ENCODE results near the gene SLC13A2.

Gene SLC13A2

DNA sequence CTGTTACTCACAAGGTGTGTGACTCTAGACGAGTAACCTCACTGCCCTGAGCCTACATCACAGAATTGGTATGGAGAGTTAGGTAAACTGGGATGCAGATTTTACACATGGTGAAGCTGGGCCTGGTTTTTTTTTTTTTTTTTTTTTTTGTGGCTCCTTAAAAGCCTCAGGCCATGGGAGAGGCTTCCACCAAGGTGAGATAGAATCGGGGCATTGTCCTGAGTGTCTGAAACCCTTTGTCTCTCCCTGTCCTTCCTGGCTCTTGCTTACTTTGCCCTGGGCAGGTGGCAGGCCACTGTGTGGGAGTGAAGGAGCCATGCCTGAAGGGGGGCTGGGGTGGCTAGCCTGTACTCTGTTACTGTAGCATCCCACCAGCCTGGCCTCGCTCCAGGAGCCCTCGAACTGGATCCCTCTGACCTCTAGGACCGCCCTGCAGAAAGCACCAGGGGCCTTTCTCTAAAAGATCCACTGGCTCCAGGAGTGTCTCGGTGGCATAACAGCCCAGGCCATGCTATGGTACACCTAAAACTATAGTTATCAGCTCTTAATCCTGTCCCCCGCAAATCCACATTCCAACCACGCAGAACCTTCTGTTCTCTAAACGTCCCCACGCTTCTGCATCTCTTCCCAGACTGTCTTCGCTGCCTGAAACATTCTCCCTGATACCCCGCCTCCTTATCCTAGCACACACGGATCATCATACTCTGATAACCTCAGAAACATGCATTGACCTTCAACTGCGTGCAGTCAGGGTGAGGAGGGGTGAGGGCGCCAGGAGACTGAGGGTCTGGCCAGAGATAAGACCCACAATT is 1.7 kb upstream of the SLC13A2 start:
- DNase-seq = no peak

DNA sequence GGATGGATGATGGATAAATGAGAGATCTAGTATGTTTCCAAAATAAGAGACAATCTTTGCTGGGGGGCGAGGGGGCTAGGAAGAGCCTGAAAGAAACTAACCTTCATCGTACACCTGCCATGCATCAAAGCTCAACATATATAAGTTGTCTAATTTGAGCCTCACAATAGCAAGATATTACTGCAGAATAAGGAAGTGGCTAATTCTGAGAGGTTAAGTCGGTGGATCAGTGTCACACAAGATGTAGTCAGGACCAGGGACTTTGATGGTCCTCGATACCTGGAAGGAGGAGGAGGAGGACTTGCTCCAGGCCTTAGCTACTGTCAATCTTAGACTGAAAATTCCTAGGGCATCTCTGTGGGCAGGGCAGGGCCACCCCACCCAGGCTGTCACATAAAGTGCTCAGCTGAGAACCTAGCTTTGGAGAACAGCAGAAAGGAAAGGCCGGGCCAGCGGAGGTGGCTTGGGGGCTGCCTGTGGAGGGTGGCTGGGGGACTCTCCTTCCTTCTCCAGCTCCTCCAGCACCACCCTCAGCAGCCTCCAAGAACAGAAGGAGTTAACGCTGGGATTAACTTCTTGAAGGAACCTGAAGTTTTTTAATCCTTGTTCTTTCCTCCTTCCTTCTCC is 460 bp upstream of the SLC13A2 start:
- no peak for DNase-seq

DNA sequence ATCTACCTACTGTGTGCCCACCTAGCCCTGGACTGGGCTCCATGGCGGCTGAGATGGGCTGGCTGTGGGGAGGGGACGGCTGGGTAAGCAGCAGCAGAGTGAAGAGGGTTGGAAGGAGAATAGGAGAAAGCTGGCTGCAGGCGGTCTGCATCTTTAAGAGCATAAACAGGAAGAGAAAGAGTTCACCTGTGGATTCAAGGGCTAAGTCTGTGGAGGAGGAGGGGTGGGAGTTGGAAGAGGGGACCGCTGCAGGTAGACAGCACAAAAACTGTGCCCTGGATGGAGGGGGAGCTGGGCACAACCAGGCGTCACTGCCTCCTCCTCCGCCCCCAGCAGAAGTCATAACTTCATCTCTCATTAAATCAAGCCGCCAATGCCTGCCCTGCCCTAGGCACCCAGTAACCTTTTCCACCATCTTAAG is 677 bp downstream of the SLC13A2 start:
- DNase-seq = no peak

DNA sequence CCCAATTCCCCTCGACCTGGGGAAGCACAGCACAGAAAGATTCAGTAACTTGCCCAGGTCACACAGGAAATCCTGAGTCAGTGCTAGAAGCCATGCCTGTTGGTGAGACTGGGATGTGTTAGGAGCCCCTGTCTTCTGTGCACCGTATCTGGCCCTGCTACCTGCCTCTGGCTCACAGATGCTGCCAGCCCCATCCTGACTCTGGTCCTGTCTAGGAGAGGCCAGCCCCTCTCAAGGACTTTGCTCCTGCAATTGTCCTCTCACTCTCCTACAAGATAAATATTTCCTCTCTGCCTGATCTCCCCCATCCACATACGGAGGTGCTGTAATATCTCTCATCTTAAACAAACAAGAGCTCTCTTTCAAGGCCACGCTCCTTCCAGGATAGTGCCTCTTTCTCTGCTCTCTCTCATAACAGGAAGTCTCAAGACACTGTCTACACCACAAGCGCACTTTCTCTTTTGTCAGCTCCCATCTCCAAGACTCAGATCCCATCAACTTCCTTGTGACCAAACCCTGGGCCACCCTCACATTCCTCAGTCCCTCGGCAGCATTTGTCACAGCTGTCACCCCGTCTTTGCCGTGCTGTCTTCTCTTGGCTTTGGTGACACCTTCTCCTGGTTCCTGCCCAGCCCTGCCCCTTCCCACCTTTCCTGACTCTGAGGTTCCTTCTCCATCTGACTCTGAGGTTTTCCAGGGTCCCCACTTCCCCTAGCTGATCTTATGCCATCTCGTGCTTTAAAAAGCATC is 1.9 kb downstream of the SLC13A2 start:
- no peak for DNase-seq

DNA sequence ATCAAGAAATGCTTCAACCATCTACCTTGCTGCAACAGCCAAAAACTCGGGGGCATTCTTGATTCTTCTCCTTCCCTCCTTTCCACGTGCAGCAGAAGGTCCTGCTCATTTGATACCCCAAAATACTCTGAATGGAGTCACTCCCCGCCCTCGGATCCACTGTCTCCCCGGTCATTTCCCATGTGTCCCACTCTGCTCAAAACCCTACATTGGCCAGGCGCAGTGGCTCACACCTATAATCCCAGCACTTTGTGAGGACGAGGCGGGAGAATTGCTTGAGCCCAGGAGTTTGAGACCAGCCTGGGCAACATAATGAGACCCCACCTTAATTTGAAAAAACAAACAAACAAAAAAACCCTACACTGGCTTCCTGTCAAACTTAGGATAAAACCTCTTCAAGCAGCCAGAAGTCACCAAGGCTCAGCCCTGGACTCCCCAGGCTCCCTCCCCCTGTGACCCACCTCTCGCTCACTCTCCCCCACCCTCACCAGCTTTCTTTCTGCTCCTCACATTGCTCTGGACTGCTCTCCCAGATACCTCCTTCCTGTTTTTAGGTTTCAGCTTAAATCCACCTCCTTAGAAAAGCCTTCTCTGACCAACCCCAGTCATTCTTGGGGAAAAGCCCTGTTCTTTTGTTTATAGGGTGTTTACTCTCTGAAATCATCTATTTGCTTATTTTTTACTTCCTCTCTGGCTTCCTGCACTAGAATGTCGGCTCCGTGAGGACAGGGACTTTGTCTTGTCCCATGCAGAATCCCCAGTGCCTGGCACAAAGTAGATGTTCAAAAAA is 2.8 kb downstream of the SLC13A2 start:
- DNase-seq = no peak

DNA sequence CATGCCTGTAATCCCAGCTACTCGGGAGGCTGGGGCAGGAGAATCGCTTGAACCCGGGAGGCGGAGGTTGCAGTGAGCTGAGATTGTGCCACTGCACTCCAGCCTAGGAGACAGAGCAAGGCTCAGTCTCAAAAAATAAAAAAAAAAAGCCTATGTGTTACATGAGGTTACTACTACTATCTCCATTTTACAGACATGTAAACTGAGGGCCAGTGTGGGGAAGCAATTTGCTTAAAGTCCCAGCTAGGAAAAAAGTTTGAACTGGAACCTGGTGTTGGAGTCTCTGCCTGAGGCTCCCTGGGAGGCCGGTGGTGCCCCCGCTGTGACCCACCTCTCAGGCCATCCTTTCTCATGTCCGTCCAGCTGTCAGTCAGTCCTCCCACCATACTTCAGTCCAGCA is 4.5 kb downstream of the SLC13A2 start:
- DNase-seq = no peak

DNA sequence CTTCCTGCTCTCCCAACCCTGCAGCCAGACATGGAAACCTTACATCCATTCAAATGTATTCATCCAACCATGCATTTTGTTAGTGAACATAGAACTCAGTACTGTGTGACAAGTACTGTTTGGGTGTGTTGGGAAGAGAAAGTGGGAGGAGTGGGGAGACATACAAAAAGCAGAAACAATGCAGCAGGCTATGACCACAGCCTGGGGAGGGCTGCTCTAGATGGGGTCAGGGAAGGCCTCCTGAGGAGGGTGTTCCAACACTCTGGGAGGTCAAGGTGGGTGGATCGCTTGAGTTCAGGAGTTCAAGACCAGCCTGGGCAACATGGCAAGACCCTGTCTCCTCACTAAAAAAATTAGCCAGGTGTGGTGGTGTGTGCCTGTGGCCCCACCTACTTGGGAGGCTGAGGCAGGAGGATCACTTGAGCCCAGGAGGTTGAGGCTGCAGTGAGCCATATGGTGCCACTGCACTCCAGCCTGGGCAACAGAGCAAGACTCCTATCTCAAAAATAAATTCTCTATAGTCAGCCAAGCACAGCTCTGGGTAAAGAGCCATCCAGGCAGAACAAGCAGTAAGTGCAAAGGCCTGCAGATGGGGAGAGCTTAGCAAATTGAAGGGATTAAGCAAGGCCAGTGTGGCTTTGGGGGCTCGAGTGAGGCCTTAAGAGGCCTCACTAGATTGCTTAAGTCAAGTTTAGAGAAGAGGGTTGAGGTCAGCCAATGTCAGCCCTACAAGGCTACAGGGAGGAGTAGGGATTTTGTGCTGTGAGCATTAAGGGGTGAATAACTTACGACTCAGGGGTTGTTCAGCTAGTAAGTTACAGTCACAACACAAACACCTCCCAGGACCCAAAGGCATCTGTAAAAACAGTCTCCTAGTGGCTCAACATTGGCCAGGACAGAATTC is 5.5 kb downstream of the SLC13A2 start:
- no peak for DNase-seq

DNA sequence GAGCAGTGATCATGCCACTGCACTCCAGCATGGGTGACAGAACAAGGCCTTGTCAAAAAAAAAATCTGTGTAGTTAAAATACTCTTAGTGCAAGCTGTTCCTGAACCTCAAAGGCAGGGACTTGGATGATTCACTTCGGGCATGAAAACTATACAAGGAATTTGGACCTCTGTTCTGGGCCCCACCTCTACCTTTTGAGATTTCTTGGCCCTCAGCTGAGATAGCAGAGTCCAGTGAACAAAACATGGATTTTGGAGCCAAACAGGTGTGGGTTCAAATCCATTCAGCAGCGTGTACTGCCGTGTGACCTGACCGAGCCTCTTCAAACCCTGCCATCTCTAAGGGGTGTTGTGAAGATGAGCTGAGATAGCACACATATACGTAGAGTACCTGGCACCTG is 6.8 kb downstream of the SLC13A2 start:
- no peak for DNase-seq

DNA sequence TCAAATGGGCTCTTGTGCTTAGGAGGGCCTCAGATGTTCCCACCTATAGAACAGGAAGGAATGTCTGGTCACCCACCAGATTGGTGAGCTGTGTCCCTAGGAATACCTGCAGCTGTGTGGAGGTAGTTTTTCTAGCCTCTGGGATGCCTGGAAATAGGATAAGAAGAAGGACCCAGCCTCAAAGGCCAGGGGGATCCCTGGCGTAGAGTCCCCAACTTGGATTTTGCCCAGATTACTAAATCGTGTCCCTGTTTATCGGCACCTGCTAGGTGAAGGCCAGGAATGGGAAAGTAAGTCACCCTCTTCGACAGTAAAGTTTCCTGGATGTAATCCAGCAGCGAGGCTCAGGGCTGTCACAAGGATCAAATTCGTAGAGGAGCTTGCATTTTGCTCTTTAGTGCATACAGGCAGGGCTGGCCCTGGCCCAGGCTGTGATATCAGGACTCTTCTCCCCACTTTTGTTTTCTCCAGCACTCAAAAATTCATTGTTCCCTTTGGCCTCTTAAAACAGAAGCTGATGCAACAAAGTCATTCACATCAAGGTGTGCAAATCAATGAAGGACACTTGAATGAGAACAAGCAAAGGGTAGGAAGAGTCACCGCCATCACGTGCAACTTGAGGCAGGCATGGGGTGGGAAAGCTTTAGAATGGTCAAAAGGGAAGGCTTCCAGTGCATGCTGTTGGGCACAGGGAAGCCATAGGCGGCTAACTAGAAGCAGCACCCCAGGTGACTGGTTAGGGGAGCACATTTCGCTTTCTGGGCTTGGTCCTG is 7.5 kb downstream of the SLC13A2 start:
- DNase-seq = no peak

DNA sequence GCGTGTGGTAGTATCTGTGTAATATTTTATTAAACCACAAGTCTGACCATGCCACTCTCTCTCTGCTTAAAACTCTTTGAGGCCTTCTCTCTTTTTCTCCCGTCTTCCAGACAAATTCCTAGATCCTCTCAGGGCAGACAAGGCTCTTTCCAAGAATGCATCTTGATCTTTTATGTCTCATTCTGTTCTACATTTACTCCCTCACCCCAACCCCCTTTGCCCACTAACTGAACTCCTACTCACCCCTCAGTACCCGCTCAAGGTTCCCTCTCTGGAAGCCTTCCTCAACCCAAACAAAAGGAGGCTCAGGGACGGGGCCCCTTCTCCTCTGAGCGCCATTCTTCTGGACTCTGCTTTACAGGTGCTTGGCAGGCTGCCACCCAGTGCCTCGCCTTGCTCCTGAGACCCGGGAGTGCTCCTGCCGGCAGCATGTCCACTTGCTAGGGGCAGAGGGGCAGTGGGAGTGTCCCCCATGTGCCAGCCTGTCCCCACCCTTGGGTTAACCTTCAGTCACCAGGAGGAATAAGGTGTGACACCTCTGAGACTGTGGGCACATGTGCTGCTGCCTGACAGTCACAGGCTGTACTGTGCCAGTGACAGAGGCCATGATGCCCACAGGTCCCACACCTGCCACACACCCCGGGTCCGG is 9.2 kb downstream of the SLC13A2 start:
- DNase-seq = no peak

DNA sequence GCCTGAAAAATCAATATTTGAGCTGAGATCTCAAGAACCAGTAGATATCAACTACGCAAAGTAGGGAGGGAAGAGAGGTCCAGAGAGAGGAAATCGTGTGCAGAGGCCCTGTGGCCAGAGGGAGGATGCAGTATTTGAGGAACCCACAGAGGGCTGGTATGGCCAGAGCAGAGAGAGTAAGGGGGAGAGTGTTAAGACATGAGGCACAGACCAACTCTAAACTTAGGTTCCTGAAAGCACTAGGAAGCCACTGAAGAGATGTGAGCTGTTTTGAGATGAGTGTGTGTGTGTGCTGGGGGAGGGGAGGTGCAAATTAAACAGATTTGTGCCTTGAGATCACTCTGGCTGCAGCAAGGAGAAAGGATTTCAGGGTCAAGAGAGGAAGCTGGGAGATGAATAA is 10.9 kb downstream of the SLC13A2 start:
- DNase-seq = no peak

DNA sequence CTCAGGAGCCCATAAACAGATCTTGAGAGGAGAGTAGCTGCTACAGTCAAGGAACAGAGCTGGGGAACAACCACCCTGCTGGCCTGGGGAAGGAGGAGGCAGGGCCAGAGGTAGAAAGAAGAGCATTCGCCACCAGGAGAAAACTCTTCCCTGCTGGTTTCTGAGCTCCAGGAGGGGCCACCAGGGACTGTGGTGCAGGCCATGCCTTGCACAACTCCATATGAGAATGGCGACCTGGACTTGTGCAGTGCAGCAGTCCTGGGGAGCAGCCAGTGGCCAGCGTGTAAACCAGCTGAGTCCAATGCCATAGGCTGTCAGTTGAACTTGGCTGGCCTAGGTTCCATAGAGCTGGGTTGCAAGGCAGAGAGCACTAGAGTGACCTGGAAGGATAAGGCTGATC is 11.6 kb downstream of the SLC13A2 start:
- DNase-seq = no peak

DNA sequence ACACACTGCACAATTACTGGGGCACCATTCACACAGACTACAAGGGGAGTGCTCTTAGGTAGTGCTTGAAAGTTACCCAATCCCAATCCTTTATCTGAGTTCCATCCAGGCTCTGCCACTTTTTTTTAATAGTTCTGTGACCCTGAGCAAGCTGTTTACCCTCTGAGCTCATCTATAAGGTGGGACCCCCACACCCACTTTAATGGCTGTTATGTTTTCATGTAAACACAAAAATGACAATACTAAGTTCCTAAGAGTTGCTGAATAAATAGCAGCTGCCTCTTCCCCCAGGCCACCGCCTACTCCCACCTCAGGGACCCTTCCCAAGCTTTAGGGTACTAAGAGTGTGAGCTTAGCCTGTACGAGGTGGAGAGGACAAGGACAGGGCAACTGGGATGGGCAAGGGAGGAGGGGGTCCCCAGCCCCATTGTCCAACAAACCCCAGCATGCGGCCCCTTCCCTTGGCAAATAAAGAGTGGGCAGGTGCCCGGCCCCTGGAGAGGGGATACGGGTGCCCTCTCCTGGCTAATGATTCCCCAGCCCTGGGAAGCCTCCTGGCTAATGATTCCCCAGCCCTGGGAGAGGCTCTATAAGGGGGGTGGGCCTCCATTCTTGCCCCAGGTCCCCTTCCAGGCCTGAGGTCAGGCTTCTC is 14.6 kb downstream of the SLC13A2 start:
- no peak for DNase-seq

DNA sequence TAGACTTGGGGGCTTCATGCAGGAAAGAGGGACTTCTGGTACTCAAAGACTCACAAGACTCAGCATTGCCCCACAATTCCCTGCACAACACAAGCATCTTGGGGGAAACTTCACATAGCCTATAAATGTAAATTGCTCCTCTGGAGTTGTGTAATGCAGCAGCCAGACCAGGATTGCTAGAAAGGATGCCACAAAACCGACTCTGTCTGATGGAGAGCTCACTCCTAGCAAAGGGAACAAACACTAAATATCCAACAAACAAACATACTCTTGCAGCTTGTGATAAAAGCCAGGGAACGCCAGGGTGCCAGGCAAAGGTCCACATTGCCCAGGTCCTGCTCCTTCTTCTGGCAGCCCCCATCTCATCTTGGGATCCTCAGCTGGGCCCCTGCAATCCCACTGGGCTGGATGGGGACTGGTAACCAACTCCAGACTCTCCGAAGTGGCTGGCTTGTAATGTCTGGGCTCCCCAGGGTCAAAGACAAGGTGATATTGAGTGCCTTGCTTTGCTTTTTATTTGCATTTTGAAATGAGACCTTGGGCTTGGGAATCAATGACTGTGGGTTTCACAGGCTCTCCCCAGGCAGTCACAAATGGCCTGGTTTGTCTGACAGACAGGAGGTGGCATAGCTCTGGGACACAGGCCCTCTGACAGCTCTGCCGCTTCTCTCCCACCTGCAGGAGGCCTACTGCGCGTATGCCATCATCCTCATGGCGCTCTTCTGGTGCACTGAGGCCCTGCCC is 15.3 kb downstream of the SLC13A2 start:
- no peak for DNase-seq

DNA sequence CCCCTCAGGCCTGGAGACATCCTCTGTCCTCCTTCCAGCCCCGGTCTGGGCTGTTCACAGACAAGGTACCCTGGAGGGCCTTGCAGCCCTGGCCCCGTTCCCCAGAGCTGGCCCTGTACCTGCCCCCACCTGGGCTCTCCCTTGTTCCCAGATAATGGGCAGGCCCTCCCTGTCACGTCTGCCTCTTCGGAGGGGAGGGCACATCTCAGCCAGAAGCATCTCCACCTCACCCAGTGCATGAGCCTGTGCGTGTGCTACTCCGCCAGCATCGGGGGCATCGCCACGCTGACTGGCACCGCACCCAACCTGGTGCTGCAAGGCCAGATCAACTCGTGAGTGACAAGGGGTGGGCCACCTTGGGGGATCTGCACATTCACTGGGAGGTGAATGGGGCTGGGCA is 17.8 kb downstream of the SLC13A2 start:
- DNase-seq = no peak

DNA sequence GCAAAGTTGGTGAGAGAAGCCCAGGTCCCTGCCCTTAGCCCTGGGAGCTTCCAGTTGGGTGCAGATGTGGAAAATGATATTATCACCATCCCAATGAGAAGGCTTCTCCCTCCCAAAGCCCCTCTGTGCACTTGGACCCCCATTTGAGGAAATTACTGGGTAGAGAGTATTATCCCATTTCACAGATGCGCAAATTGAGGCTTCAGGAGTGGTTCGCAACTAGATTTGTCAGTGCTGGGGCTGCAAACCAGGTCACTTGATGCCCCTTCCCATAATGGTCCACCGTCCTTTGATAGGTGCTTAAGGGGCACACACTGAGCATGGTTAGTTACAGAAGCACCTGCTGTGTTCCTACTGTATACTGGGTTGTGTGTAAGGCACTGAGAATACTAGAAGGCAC is 18.4 kb downstream of the SLC13A2 start:
- DNase-seq = no peak

DNA sequence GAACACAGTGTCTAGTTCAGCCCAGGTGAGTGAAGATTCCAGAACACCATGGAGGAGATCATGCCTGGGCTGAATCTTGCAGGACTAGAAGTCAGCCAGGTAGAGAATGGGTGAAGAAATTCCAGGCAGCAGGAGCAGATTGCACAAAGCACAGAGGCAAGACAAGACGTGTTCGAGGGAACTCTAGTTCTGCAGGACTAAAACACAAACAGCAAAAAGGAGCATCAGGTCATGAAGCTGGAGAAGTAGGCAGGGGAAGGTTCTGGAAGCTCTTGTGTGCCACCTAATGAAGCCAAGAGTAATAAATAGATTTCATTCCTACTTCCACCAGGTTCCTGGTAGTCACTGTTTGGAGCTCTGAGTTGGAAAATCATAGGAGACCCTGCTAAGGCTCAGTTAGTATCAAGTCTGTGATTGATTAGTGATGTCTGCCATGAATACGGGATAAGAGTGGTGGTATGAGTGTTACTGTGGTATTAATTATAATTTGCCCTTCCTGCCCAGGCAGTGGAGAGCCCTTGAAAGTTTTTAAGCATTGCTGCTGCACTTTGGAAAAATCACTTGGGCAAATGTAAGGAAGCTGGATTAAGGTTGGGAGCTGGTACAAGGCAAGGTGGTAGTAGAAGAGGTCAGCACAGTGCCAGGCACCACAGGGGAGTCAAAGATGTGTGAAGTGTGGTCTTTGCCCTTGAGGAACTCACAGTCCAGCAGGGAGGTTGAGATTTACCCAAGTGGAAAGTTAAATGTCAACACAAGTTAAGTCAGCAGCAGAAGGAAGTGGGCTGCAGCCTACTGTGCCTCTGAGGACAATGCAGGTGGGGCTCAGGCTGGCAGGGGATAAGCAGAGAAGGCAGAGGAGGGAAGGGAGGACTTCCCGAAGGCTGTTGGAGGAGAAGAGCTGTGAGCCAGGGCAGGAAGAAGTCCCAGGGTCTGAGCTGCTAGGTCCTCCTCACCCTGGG is 19.2 kb downstream of the SLC13A2 start:
- DNase-seq = no peak

DNA sequence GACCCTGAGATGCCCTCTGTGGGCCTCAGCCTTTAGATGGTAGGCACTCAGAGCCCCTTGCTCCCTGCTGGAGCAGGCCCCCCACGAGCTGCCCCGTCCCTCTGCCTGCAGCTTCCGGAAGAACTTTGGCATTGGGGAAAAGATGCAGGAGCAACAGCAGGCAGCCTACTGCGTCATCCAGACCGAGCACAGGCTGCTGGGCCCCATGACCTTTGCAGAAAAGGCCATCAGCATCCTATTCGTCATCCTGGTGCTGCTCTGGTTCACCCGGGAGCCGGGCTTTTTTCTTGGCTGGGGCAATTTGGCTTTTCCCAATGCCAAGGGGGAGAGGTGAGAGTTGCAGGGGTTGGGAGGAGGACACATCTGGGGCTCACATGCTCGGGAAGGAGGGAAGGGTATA is 20.0 kb downstream of the SLC13A2 start:
- DNase-seq = no peak
